WTC11 (cell line): ENCODE measurements around the gene TMEM178B. TPM values are rescaled to one million over a fixed set of nuclear protein-coding genes. Genes with fewer than 3 reads are reported as not detected.

Experiments
- ATAC-seq: fragments of 200-7000 bp; cut with Tn5 transposase; 2 replicates; pipeline ENCODE4 v1.10.0; 2021; ENCODE audit warnings: mild to moderate bottlenecking, moderate library complexity
- CTCF ChIA-PET: fragments of 300-600 bp; sonication (Branson Sonifier 250); formaldehyde crosslinking; loops from one replicate; lab custom pipeline; 2021; ENCODE audit warnings: antibody characterized with exemption; lab: Charles Lee
- POLR2A ChIA-PET: fragments of 350-600 bp; sonication (Branson Sonifier 250); formaldehyde crosslinking; loops from one replicate; lab custom pipeline; 2021; ENCODE audit warnings: antibody characterized with exemption; lab: Charles Lee
- DNase-seq: peaks from one replicate; pipeline ENCODE4 v3.0.0; 2021; ENCODE audit warnings: low spot score
- H3K27ac Mint-ChIP-seq: 2 replicates; pipeline ENCODE4 v1.8.0; 2021; ENCODE audit warnings: mixed read lengths
- H3K27me3 Mint-ChIP-seq: 2 replicates; pipeline ENCODE4 v1.8.0; 2021; ENCODE audit warnings: low read depth, mild to moderate bottlenecking, moderate library complexity, mixed read lengths
- H3K36me3 Mint-ChIP-seq: 2 replicates; pipeline ENCODE4 v1.8.0; 2021; ENCODE audit warnings: mixed read lengths
- H3K4me1 Mint-ChIP-seq: 2 replicates; pipeline ENCODE4 v1.8.0; 2022; ENCODE audit warnings: mixed read lengths
- H3K4me3 Mint-ChIP-seq: 2 replicates; pipeline ENCODE4 v1.8.0; 2021; ENCODE audit warnings: mild to moderate bottlenecking, moderate library complexity, mixed read lengths
- H3K9me3 Mint-ChIP-seq: 2 replicates; pipeline ENCODE4 v1.8.0; 2021; ENCODE audit warnings: mixed read lengths
- CDX4 ChIP-seq: fragments of 250-450 bp; sonication (Bioruptor Pico); IDR thresholded peaks from 2 replicates; pipeline ENCODE4 v1.9.0; 2021; ENCODE audit warnings: moderate library complexity, mild to moderate bottlenecking, inconsistent platforms, borderline replicate concordance
- E2F4 ChIP-seq: sonication (generic); formaldehyde crosslinking; IDR thresholded peaks from 2 replicates; pipeline ENCODE4 v1.8.1; 2022; ENCODE audit warnings: low read depth, mild to moderate bottlenecking, moderate library complexity, missing genetic modification reagents, borderline replicate concordance
- EMX1 ChIP-seq: fragments of 250-450 bp; sonication (Bioruptor Pico); IDR thresholded peaks from 2 replicates; pipeline ENCODE4 v1.8.0; 2021; ENCODE audit warnings: mild to moderate bottlenecking
- FOXP4 ChIP-seq: sonication (generic); formaldehyde crosslinking; IDR thresholded peaks from 2 replicates; pipeline ENCODE4 v1.8.0; 2022; ENCODE audit warnings: mild to moderate bottlenecking, missing genetic modification reagents
- GABPB1 ChIP-seq: sonication (generic); formaldehyde crosslinking; IDR thresholded peaks from 2 replicates; pipeline ENCODE4 v1.8.1; 2023; ENCODE audit warnings: mild to moderate bottlenecking, missing genetic modification reagents
- HMGA2 ChIP-seq: fragments of 250-450 bp; sonication (Bioruptor Pico); IDR thresholded peaks from 2 replicates; pipeline ENCODE4 v1.4.0; 2021; ENCODE audit warnings: mild to moderate bottlenecking, moderate library complexity
- NFE2L1 ChIP-seq: sonication (generic); formaldehyde crosslinking; IDR thresholded peaks from 2 replicates; pipeline ENCODE4 v1.8.1; 2023; ENCODE audit warnings: missing genetic modification reagents
- NR2C2 ChIP-seq: sonication (generic); formaldehyde crosslinking; IDR thresholded peaks from 2 replicates; pipeline ENCODE4 v1.8.0; 2022; ENCODE audit warnings: mild to moderate bottlenecking, missing genetic modification reagents
- NR3C1 ChIP-seq: sonication (generic); formaldehyde crosslinking; conservative IDR thresholded peaks from 2 replicates; pipeline ENCODE4 v1.8.1; 2023; ENCODE audit warnings: low read depth, mild to moderate bottlenecking, missing genetic modification reagents
- SOX15 ChIP-seq: fragments of 250-450 bp; sonication (Bioruptor Pico); IDR thresholded peaks from 2 replicates; pipeline ENCODE4 v1.9.0; 2021; ENCODE audit warnings: mild to moderate bottlenecking
- USF2 ChIP-seq: sonication (generic); formaldehyde crosslinking; IDR thresholded peaks from 2 replicates; pipeline ENCODE4 v1.8.1; 2023; ENCODE audit warnings: mild to moderate bottlenecking, missing genetic modification reagents, moderate library complexity
- ZNF219 ChIP-seq: sonication (generic); formaldehyde crosslinking; IDR thresholded peaks from 2 replicates; pipeline ENCODE4 v1.8.0; 2023; ENCODE audit warnings: missing genetic modification reagents, mild to moderate bottlenecking, borderline replicate concordance
- ZNF281 ChIP-seq: sonication (generic); formaldehyde crosslinking; IDR thresholded peaks from 2 replicates; pipeline ENCODE4 v1.8.0; 2023; ENCODE audit warnings: mild to moderate bottlenecking, missing genetic modification reagents
- ZNF532 ChIP-seq: fragments of 250-450 bp; sonication (Bioruptor Pico); IDR thresholded peaks from 2 replicates; pipeline ENCODE4 v1.9.0; 2021; ENCODE audit warnings: mild to moderate bottlenecking, borderline replicate concordance
- ZSCAN18 ChIP-seq: fragments of 250-450 bp; sonication (Bioruptor Pico); IDR thresholded peaks from 2 replicates; pipeline ENCODE4 v2.1.2; 2022; ENCODE audit warnings: mild to moderate bottlenecking, moderate library complexity
- total RNA-seq: library from RNA; stranded (reverse); gene quantifications from 3 replicates; pipeline ENCODE4 v1.2.3, GENCODE V29; 2021

Gene TMEM178B
- total RNA-seq, 1 experiment from 2014 or later, result 20.4 TPM

GRCh38 chr7:141483044-141483443, 409.2 kb downstream of the TMEM178B start (continued):
- TF ChIP-seq NR3C1 (CRISPR knock-in tag) (no peak), ZSCAN18 (no peak), CDX4 (CRISPR knock-in tag) (no peak), ZNF219 (no peak), ZNF532 (CRISPR knock-in tag) (no peak), NFE2L1 (no peak), EMX1 (no peak), HMGA2 (no peak)

- ATAC-seq, result peak; percentile 29; the same call in 1 of the 2 replicates
- DNase-seq, result no peak
- TF ChIP-seq NR2C2 (CRISPR knock-in tag) (no peak), USF2 (peak; percentile 58)
- H3K27ac Mint-ChIP-seq, result no peak overlapping the region
- ChIA-PET CTCF (no interaction called here), POLR2A (no interaction called here)
- H3K4me3 Mint-ChIP-seq, result no peak overlapping the region
- H3K36me3 Mint-ChIP-seq, result no peaks in the 10 kb centered on the region
- no peaks in the 10 kb centered on the region for H3K27me3 Mint-ChIP-seq
- H3K4me1 Mint-ChIP-seq, result peaks cover 25% of the 10 kb centered on the region
- H3K9me3 Mint-ChIP-seq, result no peaks in the 10 kb centered on the region
These were observed 411.0 kb downstream of the TMEM178B start for GRCh38 chr7:141484907-141485306.

- no peak overlapping the region for H3K4me3 Mint-ChIP-seq
- peaks cover 23% of the 10 kb centered on the region for H3K4me1 Mint-ChIP-seq
- no peak overlapping the region for H3K27ac Mint-ChIP-seq
- ChIA-PET CTCF (interaction anchor here (0.6 to 1.0 kb wide), 8 partner anchors 30 to 255 kb away, joined by 3 to 4 read pairs (median 3); no protein-coding TSS in a partner anchor), POLR2A (no interaction called here)
- no peaks in the 10 kb centered on the region for H3K36me3 Mint-ChIP-seq
- no peaks in the 10 kb centered on the region for H3K27me3 Mint-ChIP-seq
- no peaks in the 10 kb centered on the region for H3K9me3 Mint-ChIP-seq
- peak; percentile 49 for ATAC-seq
- TF ChIP-seq FOXP4 (CRISPR knock-in tag) (no peak), ZNF281 (no peak), SOX15 (CRISPR knock-in tag) (no peak), E2F4 (CRISPR knock-in tag) (no peak), ZNF532 (CRISPR knock-in tag) (no peak), GABPB1 (no peak)
- TF ChIP-seq, all 79 proteins: peak for 0
- no peak for DNase-seq
These were observed 413.1 kb downstream of the TMEM178B start for GRCh38 chr7:141486959-141487358.
